ENCODE data around the gene ZFAND2B. TPM values are rescaled to one million over a fixed set of nuclear protein-coding genes. Genes with fewer than 3 reads are reported as not detected.
A peak's percentile ranks its signal among the peaks of the same experiment; 100 is the strongest.

ZFAND2B gene
- polyA plus RNA-seq, 1 donor from 2014 or later = 73.6 TPM

DNA sequence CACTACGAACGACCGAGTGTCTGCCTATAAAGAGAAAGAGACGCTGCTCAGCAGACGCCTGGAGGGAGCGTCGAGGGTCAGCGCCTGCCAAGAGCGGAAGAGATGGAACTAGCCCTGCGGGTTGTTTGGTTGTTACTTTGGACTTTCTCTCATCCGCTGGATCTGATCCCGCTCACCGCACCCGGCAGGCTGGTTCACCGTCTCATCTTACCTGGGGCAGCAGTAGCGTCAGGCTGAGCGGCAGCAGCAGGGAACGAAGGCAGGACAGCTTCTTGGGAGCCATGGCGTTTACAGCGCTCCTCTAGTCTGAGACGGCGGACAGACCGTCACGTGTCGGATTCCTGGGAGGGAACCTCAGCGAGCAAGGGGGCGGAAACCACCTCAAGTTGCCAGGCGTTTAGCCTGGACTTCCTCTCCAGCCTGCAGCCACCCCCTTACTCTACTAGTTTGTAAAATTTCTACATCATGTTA is 36.7 kb downstream of the ZFAND2B start:
- H3K9me3 ChIP-seq (ENCODE audit: low read length) = no peaks in the 10 kb centered on the region
- no peak overlapping the region for H3K4me3 ChIP-seq (ENCODE audit: low read length)
- H3K27me3 ChIP-seq (ENCODE audit: insufficient read depth, low read depth, low read length) = no peaks in the 10 kb centered on the region
- no peaks in the 10 kb centered on the region for H3F3A ChIP-seq (ENCODE audit: insufficient read depth, low read length, poor library complexity, severe bottlenecking)
- H3K27ac ChIP-seq (ENCODE audit: low read length) = no peak overlapping the region
- peaks cover 12% of the 10 kb centered on the region for H3K79me2 ChIP-seq (replicated peaks; ENCODE audit: insufficient read depth, low read length)
- H3K36me3 ChIP-seq (ENCODE audit: insufficient read depth, low read length) = peaks cover 8% of the 10 kb centered on the region
- H4K20me1 ChIP-seq (ENCODE audit: insufficient read depth) = no peaks in the 10 kb centered on the region
- no peak overlapping the region for H3K9ac ChIP-seq (ENCODE audit: low read length)
- no peaks in the 10 kb centered on the region for H3K9me2 ChIP-seq (ENCODE audit: insufficient read depth, low read length)
- H3K4me2 ChIP-seq (ENCODE audit: low read length) = no peak overlapping the region
- H2AFZ ChIP-seq (ENCODE audit: low read depth, low read length) = no peak overlapping the region
- TF ChIP-seq RAD21 (conservative IDR thresholded peaks at IDR 0.05) (no peak), SMC3 (conservative IDR thresholded peaks at IDR 0.05; ENCODE audit: poor library complexity) (no peak), EZH2 (IDR thresholded peaks at IDR 0.05; ENCODE audit: borderline replicate concordance, insufficient read depth, low read length, poor library complexity, severe bottlenecking) (no peak), MXI1 (conservative IDR thresholded peaks at IDR 0.05; ENCODE audit: poor library complexity, severe bottlenecking) (no peak)

DNA sequence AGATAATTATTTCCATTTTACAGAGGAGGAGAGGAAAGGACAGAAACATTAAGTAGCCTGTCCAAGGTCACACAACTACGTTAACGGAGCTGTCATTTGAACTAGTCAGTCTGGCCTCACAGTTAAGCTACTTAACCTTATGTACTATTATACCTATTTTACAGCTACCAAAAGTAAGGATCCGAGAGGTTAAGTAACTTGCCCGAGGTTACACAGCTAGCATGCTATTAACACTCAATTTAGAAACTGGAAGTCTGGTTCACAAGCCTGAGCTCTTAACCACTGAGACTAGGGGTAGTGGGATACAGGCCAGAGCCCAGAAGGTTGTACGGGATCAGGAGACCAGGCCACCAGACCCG is 38.2 kb downstream of the ZFAND2B start:
- H3K4me2 ChIP-seq (ENCODE audit: low read length) = peak overlapping the region; percentile 94
- no peaks in the 10 kb centered on the region for H3K9me2 ChIP-seq (ENCODE audit: insufficient read depth, low read length)
- no peaks in the 10 kb centered on the region for H4K20me1 ChIP-seq (ENCODE audit: insufficient read depth)
- peak overlapping the region; percentile 81 for H2AFZ ChIP-seq (ENCODE audit: low read depth, low read length)
- peaks cover 12% of the 10 kb centered on the region for H3K79me2 ChIP-seq (replicated peaks; ENCODE audit: insufficient read depth, low read length)
- TF ChIP-seq EP300 (conservative IDR thresholded peaks at IDR 0.05; ENCODE audit: poor library complexity, severe bottlenecking) = no peak
- TF ChIP-seq, protein P1, sequence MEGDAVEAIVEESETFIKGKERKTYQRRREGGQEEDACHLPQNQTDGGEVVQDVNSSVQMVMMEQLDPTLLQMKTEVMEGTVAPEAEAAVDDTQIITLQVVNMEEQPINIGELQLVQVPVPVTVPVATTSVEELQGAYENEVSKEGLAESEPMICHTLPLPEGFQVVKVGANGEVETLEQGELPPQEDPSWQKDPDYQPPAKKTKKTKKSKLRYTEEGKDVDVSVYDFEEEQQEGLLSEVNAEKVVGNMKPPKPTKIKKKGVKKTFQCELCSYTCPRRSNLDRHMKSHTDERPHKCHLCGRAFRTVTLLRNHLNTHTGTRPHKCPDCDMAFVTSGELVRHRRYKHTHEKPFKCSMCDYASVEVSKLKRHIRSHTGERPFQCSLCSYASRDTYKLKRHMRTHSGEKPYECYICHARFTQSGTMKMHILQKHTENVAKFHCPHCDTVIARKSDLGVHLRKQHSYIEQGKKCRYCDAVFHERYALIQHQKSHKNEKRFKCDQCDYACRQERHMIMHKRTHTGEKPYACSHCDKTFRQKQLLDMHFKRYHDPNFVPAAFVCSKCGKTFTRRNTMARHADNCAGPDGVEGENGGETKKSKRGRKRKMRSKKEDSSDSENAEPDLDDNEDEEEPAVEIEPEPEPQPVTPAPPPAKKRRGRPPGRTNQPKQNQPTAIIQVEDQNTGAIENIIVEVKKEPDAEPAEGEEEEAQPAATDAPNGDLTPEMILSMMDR (IDR thresholded peaks at IDR 0.05; ENCODE audit: poor library complexity, severe bottlenecking) = no peak
- TF ChIP-seq SMC3 (conservative IDR thresholded peaks at IDR 0.05; ENCODE audit: poor library complexity) = no peak
- TF ChIP-seq, protein P2, sequence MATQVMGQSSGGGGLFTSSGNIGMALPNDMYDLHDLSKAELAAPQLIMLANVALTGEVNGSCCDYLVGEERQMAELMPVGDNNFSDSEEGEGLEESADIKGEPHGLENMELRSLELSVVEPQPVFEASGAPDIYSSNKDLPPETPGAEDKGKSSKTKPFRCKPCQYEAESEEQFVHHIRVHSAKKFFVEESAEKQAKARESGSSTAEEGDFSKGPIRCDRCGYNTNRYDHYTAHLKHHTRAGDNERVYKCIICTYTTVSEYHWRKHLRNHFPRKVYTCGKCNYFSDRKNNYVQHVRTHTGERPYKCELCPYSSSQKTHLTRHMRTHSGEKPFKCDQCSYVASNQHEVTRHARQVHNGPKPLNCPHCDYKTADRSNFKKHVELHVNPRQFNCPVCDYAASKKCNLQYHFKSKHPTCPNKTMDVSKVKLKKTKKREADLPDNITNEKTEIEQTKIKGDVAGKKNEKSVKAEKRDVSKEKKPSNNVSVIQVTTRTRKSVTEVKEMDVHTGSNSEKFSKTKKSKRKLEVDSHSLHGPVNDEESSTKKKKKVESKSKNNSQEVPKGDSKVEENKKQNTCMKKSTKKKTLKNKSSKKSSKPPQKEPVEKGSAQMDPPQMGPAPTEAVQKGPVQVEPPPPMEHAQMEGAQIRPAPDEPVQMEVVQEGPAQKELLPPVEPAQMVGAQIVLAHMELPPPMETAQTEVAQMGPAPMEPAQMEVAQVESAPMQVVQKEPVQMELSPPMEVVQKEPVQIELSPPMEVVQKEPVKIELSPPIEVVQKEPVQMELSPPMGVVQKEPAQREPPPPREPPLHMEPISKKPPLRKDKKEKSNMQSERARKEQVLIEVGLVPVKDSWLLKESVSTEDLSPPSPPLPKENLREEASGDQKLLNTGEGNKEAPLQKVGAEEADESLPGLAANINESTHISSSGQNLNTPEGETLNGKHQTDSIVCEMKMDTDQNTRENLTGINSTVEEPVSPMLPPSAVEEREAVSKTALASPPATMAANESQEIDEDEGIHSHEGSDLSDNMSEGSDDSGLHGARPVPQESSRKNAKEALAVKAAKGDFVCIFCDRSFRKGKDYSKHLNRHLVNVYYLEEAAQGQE (IDR thresholded peaks at IDR 0.05; ENCODE audit: borderline replicate concordance) = no peak
- no peak for TF ChIP-seq POLR2AphosphoS5 (IDR thresholded peaks at IDR 0.05)
- no peak for TF ChIP-seq RAD21 (conservative IDR thresholded peaks at IDR 0.05)
- TF ChIP-seq EZH2 (IDR thresholded peaks at IDR 0.05; ENCODE audit: borderline replicate concordance, insufficient read depth, low read length, poor library complexity, severe bottlenecking) = no peak
- H3K36me3 ChIP-seq (ENCODE audit: insufficient read depth, low read length) = peaks cover 8% of the 10 kb centered on the region
- H3K9ac ChIP-seq (ENCODE audit: low read length) = peak overlapping the region; percentile 97
- H3F3A ChIP-seq (ENCODE audit: insufficient read depth, low read length, poor library complexity, severe bottlenecking) = no peaks in the 10 kb centered on the region
- H3K9me3 ChIP-seq (ENCODE audit: low read length) = no peaks in the 10 kb centered on the region
- peak overlapping the region; percentile 81 for H3K27ac ChIP-seq (ENCODE audit: low read length)
- peak overlapping the region; percentile 85 for H3K4me3 ChIP-seq (ENCODE audit: low read length)
- no peaks in the 10 kb centered on the region for H3K27me3 ChIP-seq (ENCODE audit: insufficient read depth, low read depth, low read length)
